Omental fat pad (tissue), 4 donors: ENCODE results near the gene MGMT. TPM values are rescaled to one million over a fixed set of nuclear protein-coding genes. Genes with fewer than 3 reads are reported as not detected.

Experiments used
- ATAC-seq: fragments of 150-250 bp; one replicate; pipeline ENCODE4 v1.9.1; 2016; ENCODE audit warnings: mild to moderate bottlenecking, moderate library complexity; ENCODE audit not compliant: low FRiP score
- DNase-seq: peaks from one replicate; pipeline ENCODE4 v3.0.0-alpha.2; 2019; ENCODE audit warnings: low spot score
- CTCF ChIP-seq, 3 donors: fragments of 450-650 bp; IDR thresholded peaks; one replicate each; pipeline ENCODE4 v1.5.1; 2016 to 2017; ENCODE audit warnings: antibody characterized with exemption in 3 of 3, mild to moderate bottlenecking in 3 of 3, moderate library complexity in 2 of 3
- total RNA-seq, 4 donors: library from RNA; depleted of rRNA; stranded (reverse); fragments of >200 nt; gene quantifications; one replicate each; pipeline ENCODE4 v1.1.0, GENCODE V29; 2016

MGMT gene
- total RNA-seq, 4 donors from 2014 or later, result 27.3 to 56.6 (median 35.4) TPM

DNA sequence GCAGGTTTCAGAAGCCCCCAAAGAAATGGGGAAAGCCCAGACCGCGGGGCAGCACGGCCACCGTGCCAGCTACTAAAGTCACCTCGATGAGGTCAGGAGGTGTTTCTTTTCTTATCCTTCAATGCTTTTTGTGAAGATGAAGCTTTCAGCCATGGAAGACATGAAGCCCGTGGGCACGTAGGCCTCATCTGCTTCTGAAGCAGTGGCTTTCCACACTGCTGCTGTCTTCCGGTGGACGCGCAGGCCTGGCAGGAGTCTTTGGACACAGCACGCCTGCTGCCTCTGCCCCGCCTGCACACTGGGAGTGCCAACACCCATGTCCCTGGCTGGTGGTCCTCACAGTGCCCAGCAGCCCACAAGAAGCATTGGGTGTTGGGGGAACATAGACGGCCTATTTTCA is 311.5 kb downstream of the MGMT start:
- ATAC-seq (no peak), DNase-seq (no peak)
- no peak for TF ChIP-seq CTCF (IDR thresholded peaks at IDR 0.05)

DNA sequence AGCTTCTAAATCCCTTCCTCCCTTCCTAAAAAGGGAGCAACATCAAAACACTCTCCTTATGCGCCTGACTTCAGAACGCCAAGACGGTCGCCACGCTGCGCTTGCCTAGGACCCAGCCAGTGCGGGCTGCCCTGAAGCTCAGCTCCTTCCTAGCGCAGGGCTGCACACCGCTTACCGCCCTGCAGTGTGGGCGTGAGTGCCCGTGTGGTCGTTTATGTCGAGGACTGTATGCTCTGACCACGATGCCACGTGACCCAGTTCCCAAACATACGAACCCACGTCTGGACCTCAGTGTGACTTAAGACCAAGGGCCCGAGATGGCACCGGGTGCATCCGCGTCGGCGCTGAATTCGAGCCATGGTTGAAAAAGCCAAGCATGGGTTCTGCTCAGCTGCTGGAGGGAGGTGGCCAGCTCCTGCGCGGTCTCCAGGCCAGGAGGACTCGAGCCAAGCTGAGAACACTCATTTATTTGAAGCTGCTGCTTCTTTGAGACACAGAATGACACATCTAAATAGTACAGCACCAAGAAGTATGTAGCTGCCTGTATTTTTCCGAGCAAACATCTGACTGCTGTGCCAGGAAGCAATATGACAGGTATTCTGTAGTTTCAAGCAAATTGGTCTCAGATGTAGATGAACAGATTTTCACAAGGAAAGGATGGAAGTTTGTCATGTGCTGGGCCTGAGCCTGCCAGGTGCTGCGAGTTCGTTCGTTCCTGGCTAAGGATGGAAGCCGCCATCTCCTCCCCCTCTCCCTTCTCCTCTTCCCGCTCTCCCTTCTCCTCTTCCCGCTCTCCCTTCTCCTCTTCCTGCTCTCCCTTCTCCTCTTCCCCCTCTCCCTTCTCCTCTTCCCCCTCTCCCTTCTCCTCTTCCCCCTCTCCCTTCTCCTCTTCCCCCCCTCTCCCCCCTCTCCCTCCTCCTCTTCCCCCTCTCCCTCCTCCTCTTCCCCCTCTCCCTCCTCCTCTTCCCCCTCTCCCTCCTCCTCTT is 312.4 kb downstream of the MGMT start:
- TF ChIP-seq CTCF (IDR thresholded peaks at IDR 0.05), result no peak
- no peak for ATAC-seq
- DNase-seq, result no peak

- no peak for DNase-seq
- no peak for TF ChIP-seq CTCF (IDR thresholded peaks at IDR 0.05)
- ATAC-seq, result no peak
These were observed 313.2 kb downstream of the MGMT start for GRCh38 chr10:129780198-129780597.

DNA sequence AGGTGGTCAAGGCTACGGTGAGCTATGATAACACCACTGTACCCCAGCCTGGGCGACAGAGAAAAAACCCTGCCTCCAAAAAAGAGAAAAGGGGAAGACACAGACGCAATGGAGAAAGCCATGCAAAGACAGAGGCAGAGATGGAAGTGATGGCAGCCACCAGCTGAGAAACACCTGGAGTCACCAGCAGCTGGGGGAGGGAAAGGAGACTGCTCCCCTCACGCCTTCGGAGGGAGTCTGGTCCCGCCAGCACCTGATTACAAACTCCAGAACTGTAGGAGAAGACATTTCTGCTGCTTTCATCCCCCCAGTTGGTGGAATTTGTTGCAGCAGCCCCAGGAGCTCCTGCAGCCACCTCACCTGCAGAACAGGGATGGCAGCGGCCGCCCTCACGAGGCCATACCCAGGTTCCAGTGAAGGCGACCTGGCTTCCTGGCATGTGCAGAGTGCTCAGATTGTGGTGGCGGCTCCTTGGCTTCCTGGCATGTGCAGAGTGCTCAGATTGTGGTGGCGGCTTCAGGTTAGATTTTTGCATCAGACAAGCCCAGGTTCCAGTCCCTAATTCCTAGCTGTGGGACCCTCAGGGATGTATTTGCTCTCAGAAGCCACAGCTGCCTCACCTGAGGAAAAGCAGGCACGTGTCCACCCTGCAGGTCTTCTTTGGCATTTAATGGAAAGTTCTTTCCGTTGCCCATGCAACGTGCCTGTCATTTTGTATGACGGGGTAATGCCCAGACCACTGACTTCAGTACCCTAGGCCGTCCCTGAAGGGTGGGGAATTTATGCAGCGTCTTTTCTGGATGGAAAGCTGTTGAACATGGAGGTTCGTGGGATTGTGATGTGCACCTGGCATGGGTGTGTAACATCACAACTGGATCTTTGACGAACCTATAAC is 314.1 kb downstream of the MGMT start:
- no peak for ATAC-seq
- TF ChIP-seq CTCF (IDR thresholded peaks at IDR 0.05), result no peak
- no peak for DNase-seq

GRCh38 chr10:129784291-129784690 is 317.2 kb downstream of the MGMT start:
- ATAC-seq (no peak), DNase-seq (no peak)
- TF ChIP-seq CTCF (IDR thresholded peaks at IDR 0.05), result no peak

DNA sequence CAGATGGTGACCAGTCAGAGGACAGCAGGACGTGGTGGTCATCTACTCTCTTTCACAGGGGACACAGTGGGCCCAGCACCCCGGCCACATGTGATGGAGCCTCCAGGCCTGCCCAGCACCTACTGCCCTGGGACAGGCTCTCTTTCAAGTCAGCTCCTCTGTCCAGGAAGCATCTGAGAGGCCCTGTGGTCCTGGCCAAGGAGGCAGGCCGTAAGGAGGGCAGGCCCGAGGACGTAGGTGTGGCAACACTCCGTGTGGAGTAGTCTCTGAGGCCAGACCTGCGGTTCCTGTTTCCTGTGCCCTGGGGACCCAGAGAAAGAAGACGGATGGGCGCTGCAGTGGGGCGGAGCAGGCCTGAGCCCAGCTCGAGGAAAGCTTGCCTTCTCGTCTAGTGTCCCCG is 317.9 kb downstream of the MGMT start:
- no peak for TF ChIP-seq CTCF (IDR thresholded peaks at IDR 0.05)
- no peak for DNase-seq

More for the DNA sequence above, 317.9 kb downstream of the MGMT start:
- ATAC-seq, result no peak
